Mesothelial cell of epicardium (in vitro differentiated cells): ENCODE results near the gene MPPED1. TPM values are rescaled to one million over a fixed set of nuclear protein-coding genes. Genes with fewer than 3 reads are reported as not detected.

Experiments
- DNase-seq, 2 experiments: peaks; one replicate each; pipeline ENCODE4 v3.0.0; 2021; ENCODE audit warnings: low spot score in 2 of 2; ENCODE audit not compliant: unreplicated experiment in 2 of 2
- H3K27ac Mint-ChIP-seq: 2 replicates; pipeline ENCODE4 v1.8.0; 2021; ENCODE audit warnings: mixed read lengths
- H3K27me3 Mint-ChIP-seq: 2 replicates; pipeline ENCODE4 v1.8.0; 2021; ENCODE audit warnings: low read depth, mixed read lengths
- H3K36me3 Mint-ChIP-seq: 2 replicates; pipeline ENCODE4 v1.8.0; 2021; ENCODE audit warnings: mixed read lengths
- H3K4me1 Mint-ChIP-seq: 2 replicates; pipeline ENCODE4 v1.8.0; 2021; ENCODE audit warnings: mixed read lengths
- H3K4me3 Mint-ChIP-seq: 2 replicates; pipeline ENCODE4 v1.8.0; 2021; ENCODE audit warnings: mild to moderate bottlenecking, moderate library complexity, mixed read lengths
- H3K9me3 Mint-ChIP-seq: 2 replicates; pipeline ENCODE4 v1.8.0; 2021; ENCODE audit warnings: mixed read lengths
- total RNA-seq: library from RNA; stranded (reverse); gene quantifications from 3 replicates; pipeline ENCODE4 v1.2.1, GENCODE V29; 2021
- TF ChIP-seq, protein P1 (sequence below): fragments of 200-600 bp; sonication (generic); IDR thresholded peaks from one replicate; pipeline ENCODE4 v1.5.0; 2021; ENCODE audit warnings: antibody characterized with exemption; ENCODE audit not compliant: unreplicated experiment

MPPED1 gene
- total RNA-seq, 1 donor from 2014 or later: 0.76 TPM

DNA sequence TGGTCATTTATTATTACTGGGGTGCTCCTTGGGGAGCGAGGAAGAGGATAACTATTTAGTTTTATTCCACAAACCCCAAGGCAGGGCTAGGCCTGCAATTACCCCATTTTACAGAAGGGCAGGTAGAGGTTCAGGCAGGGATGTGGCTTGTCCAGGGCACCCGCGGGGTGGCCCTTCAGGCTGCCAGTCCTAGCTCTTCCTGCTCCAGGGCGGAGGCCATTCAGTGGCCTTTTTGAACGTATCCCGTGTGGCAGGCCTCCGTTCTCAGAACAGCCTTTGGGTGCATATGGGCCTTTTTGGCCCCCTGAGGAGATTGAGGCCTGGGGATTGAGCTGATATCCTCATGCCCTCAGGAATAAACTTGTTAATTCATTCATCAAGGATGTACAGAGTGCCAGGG is 66.2 kb downstream of the MPPED1 start:
- H3K4me3 Mint-ChIP-seq: no peak overlapping the region
- no peak for DNase-seq
- no peak overlapping the region for H3K27ac Mint-ChIP-seq
- peaks cover 5% of the 10 kb centered on the region for H3K27me3 Mint-ChIP-seq
- H3K4me1 Mint-ChIP-seq: no peaks in the 10 kb centered on the region
- no peaks in the 10 kb centered on the region for H3K36me3 Mint-ChIP-seq
- H3K9me3 Mint-ChIP-seq: no peaks in the 10 kb centered on the region
- TF ChIP-seq, protein P1, sequence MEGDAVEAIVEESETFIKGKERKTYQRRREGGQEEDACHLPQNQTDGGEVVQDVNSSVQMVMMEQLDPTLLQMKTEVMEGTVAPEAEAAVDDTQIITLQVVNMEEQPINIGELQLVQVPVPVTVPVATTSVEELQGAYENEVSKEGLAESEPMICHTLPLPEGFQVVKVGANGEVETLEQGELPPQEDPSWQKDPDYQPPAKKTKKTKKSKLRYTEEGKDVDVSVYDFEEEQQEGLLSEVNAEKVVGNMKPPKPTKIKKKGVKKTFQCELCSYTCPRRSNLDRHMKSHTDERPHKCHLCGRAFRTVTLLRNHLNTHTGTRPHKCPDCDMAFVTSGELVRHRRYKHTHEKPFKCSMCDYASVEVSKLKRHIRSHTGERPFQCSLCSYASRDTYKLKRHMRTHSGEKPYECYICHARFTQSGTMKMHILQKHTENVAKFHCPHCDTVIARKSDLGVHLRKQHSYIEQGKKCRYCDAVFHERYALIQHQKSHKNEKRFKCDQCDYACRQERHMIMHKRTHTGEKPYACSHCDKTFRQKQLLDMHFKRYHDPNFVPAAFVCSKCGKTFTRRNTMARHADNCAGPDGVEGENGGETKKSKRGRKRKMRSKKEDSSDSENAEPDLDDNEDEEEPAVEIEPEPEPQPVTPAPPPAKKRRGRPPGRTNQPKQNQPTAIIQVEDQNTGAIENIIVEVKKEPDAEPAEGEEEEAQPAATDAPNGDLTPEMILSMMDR: no peak

DNA sequence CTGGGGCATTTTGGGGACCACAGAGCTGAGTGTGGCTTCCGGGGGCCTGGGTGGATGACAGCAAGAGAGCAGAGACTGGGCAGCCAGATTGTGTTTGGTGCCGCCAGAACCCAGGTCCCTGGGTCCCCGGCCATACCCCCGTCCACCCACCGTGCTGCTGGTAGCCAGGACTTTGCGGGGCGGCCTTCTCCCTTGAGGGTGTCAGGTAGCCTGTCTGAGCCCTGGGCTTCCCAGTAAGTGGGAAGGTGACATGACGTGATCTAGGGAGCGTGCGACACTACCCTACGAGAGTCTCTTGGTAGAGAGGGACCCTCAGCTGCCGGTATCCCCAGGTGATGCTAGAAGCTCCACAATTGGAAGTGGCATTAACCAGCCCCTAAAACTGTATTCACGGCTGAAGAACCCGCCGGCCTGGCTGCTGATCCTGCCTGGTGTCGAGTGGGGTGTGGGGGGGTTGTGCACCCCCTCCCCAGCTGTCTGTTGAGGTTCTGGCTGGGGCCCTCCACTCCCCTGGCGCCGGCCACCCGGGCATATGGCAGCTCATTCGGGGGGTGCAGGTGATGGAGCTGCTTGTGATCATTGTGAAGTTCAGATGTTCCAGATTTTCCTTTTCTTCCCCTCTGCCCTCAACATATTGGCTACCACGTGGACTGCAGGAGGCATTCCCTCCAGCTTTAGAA is 66.9 kb downstream of the MPPED1 start:
- no peak for DNase-seq
- peaks cover 3% of the 10 kb centered on the region for H3K27me3 Mint-ChIP-seq
- no peak overlapping the region for H3K4me3 Mint-ChIP-seq
- no peaks in the 10 kb centered on the region for H3K9me3 Mint-ChIP-seq
- no peaks in the 10 kb centered on the region for H3K36me3 Mint-ChIP-seq
- TF ChIP-seq, protein P1: no peak
- no peak overlapping the region for H3K27ac Mint-ChIP-seq
- H3K4me1 Mint-ChIP-seq: no peaks in the 10 kb centered on the region

DNA sequence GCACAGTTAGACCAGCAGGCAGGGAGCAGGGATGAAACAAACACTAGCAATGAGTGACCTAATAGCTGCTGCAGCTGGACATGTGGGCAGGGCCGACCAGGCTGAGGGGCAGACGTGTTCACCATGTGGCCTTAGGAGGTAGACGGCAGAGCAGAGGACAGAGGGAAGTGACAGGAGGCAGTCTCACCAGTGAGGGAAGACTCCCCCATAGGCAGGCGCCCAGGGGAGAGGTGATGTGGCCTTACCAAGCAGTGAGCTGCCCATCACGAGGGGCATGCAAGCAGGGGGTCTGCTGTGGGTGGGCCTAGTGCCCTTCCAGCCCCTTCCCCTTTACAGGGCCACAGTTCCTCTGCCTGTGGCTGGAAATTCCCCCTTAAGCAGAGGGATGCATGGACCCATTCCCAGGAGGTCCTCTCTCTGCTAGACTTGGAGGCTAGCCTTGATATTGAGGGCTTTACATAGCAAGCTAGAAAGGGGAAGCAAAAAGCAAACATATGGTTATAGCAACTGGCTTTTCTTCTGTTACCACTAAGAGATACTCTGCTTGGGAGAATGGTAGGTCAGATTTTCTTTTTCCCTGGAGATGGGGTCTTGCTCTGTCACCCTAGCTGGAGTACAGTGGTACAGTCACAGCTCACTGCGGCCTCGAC is 67.6 kb downstream of the MPPED1 start:
- Mint-ChIP-seq H3K4me1 (no peaks in the 10 kb centered on the region), H3K4me3 (no peak overlapping the region), H3K9me3 (no peaks in the 10 kb centered on the region), H3K36me3 (no peaks in the 10 kb centered on the region), H3K27ac (no peak overlapping the region), H3K27me3 (peaks cover 3% of the 10 kb centered on the region)
- TF ChIP-seq, protein P1: no peak
- no peak for DNase-seq

DNA sequence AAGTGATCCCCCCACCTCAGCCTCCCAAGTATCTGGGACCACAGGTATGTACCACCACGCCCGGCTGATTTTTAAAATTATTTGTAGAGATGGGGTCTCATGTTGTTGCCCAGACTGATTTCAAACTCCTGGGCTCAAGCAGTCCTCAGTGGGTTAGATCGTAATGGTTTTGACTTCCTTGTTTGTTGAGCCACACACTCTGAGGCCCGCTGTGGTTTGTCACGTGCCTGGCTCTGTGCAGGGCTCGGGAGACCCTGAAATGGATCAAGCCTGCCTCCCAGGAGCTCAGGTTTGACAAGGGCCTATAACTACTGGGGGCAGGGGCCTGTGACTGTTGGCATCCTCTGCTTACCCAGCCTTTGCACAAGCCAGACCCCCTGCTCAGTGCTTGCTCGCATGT is 68.1 kb downstream of the MPPED1 start:
- Mint-ChIP-seq H3K4me1 (no peaks in the 10 kb centered on the region), H3K36me3 (no peaks in the 10 kb centered on the region), H3K27ac (no peak overlapping the region), H3K27me3 (peaks cover 3% of the 10 kb centered on the region), H3K4me3 (no peak overlapping the region), H3K9me3 (no peaks in the 10 kb centered on the region)
- DNase-seq: no peak
- TF ChIP-seq, protein P1: no peak

DNA sequence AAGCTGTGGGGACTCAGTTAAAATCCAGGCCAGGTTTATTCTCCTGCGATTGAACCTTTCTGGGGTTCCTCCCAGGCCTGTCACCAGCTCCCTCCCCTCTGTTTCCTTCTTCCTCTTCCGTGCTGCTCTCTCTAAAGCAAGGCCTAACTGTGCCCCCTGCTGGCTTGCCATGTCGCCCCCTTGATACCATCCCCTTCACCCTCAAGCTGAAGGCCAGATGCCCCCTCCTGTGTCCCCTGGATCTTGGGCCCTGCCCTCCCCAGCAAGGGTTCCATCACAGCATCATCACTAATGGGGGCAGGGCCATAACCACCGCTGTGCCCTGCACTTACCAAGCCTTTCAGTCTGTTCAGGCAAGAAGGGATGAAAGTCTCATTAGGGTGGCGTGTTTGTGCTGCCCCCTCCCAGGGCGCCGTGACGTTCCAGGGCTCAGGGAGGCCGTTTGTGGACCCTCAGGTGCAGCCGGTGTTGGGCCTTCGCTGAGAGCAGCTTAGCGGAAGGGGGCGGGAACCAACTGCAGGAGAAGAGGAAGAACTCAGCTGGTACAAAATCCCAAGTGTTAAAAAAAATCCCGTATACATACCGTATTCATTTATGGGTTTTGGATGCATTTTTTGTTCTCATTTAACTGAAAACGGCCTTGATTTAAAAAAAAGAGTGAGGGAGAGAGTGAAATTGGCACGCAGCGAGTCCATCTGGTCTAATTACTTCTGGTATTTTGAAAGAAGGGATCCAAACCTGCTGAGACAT is 69.9 kb downstream of the MPPED1 start:
- TF ChIP-seq, protein P1: no peak
- peaks cover 4% of the 10 kb centered on the region for H3K27me3 Mint-ChIP-seq
- no peak overlapping the region for H3K27ac Mint-ChIP-seq
- DNase-seq: no peak
- H3K4me3 Mint-ChIP-seq: no peak overlapping the region
- H3K4me1 Mint-ChIP-seq: no peaks in the 10 kb centered on the region
- H3K9me3 Mint-ChIP-seq: no peaks in the 10 kb centered on the region
- H3K36me3 Mint-ChIP-seq: no peaks in the 10 kb centered on the region
